Measurements from ENCODE around the gene FBXL16. TPM values are rescaled to one million over a fixed set of nuclear protein-coding genes. Genes with fewer than 3 reads are reported as not detected.

Gene FBXL16
- total and polyA plus RNA-seq, 2 experiments from 2014 or later: 8.9 to 12.6 TPM

- TF ChIP-seq EZH2phosphoT487 (IDR thresholded peaks at IDR 0.05; ENCODE audit: unreplicated experiment) (no peak), ZNF462 (CRISPR knock-in tag; IDR thresholded peaks at IDR 0.05) (no peak), NANOG (IDR thresholded peaks at IDR 0.05; ENCODE audit: borderline replicate concordance) (no peak), ZNF331 (CRISPR knock-in tag; IDR thresholded peaks at IDR 0.05; ENCODE audit: low read depth) (no peak)
- Histone ChIP-seq H3K27me3 (ENCODE audit: insufficient read depth) (no peaks in the 10 kb centered on the region), H3K79me2 (replicated peaks; ENCODE audit: insufficient read depth) (no peaks in the 10 kb centered on the region), H3F3A (replicated peaks; ENCODE audit: low read depth) (peaks cover 7% of the 10 kb centered on the region; the same call in 1 of the 2 replicates), H2AFZ (no peak overlapping the region), H3K27ac (ENCODE audit: low read depth) (no peak overlapping the region), H3K4me3 (no peak overlapping the region), H4K20me1 (replicated peaks; ENCODE audit: insufficient read depth) (no peaks in the 10 kb centered on the region), H3K4me1 (ENCODE audit: insufficient read depth) (no peaks in the 10 kb centered on the region; the same call in 1 of the 2 replicates), H3K9me2 (ENCODE audit: insufficient read depth) (no peaks in the 10 kb centered on the region), H3K36me3 (ENCODE audit: insufficient read depth) (no peaks in the 10 kb centered on the region; the same call in 1 of the 2 replicates), H3K4me2 (no peak overlapping the region)
- Mint-ChIP-seq H3K4me3 (no peak overlapping the region; the same call in 2 of the 3 replicates), H3K27me3 (ENCODE audit: insufficient read depth, low read depth, poor library complexity) (peaks cover 15% of the 10 kb centered on the region), H3K36me3 (ENCODE audit: low read depth) (peaks cover 33% of the 10 kb centered on the region), H3K27ac (no peak overlapping the region), H3K9me3 (no peaks in the 10 kb centered on the region), H3K4me1 (peaks cover 13% of the 10 kb centered on the region)
- DNase-seq (ENCODE audit: low spot score) (no peak), ATAC-seq (no peak)
Measured at GRCh38 chr16:734981-735881, 29.6 kb upstream of the FBXL16 start.

All from GM23338 (cell line).